Lung (tissue), 12 donors: Measurements from ENCODE around the gene FXYD7. TPM values are rescaled to one million over a fixed set of nuclear protein-coding genes. Genes with fewer than 3 reads are reported as not detected.
"Not testable (repeated sequence)": the region's sequence is repeated elsewhere in the genome, so short reads cannot be mapped to it uniquely, and the experiment has no call there.

ENCODE experiments used
- ATAC-seq: fragments of 200-7000 bp; cut with Tn5 transposase; one replicate; pipeline ENCODE4 v1.9.1; 2020; ENCODE audit warnings: moderate number of reproducible peaks; ENCODE audit not compliant: insufficient read depth, low FRiP score
- DNase-seq, 3 donors: peaks; one replicate each; pipeline ENCODE4 v3.0.0-alpha.2; 2013 to 2017
- H3K27ac ChIP-seq, 2 donors: one replicate each; pipeline ENCODE4 v1.5.1; 2013; ENCODE audit warnings: mild to moderate bottlenecking in 2 of 2, moderate library complexity in 2 of 2, control low read depth in 1 of 2, inconsistent platforms in 1 of 2, low read depth in 1 of 2, low read length in 1 of 2
- H3K27me3 ChIP-seq, 3 donors: one replicate each; pipeline ENCODE4 v1.5.1; 2013; ENCODE audit warnings: low read length in 2 of 3; ENCODE audit not compliant: control insufficient read depth in 3 of 3, insufficient read depth in 3 of 3
- H3K36me3 ChIP-seq, 4 donors: one replicate each; pipeline ENCODE4 v1.5.1; 2013; ENCODE audit warnings: low read length in 4 of 4, mild to moderate bottlenecking in 1 of 4, moderate library complexity in 1 of 4; ENCODE audit not compliant: control insufficient read depth in 4 of 4, insufficient read depth in 4 of 4
- H3K4me1 ChIP-seq, 5 donors: one replicate each; pipeline ENCODE4 v1.5.1; 2013; ENCODE audit warnings: low read length in 5 of 5, mild to moderate bottlenecking in 2 of 5, moderate library complexity in 1 of 5; ENCODE audit not compliant: control insufficient read depth in 5 of 5, insufficient read depth in 5 of 5
- H3K4me3 ChIP-seq: one replicate; pipeline ENCODE4 v1.5.1; 2013; ENCODE audit warnings: mild to moderate bottlenecking, control low read depth, moderate library complexity
- H3K9ac ChIP-seq, 2 donors: one replicate each; pipeline ENCODE4 v1.5.1; 2013; ENCODE audit warnings: low read length in 2 of 2, control low read depth in 1 of 2; ENCODE audit not compliant: insufficient read depth in 1 of 2
- H3K9me3 ChIP-seq, 4 donors: one replicate each; pipeline ENCODE4 v1.5.1; 2013; ENCODE audit warnings: low read length in 3 of 4, mild to moderate bottlenecking in 1 of 4, moderate library complexity in 1 of 4; ENCODE audit not compliant: control insufficient read depth in 4 of 4, insufficient read depth in 3 of 4
- CTCF ChIP-seq: IDR thresholded peaks from 2 replicates; pipeline ENCODE4 v1.5.1; 2012; ENCODE audit warnings: mild to moderate bottlenecking; ENCODE audit errors: control extremely low read depth, extremely low read depth
- WGBS, 2 donors: extraction: QIAGEN DNeasy Blood & Tissue Kit; methylation state at CpG; one replicate each; pipeline ENCODE4 v1.1.7; 2013; 5-methylcytosine and 5-hydroxymethylcytosine counted together
- polyA plus RNA-seq, 2 donors: library from polyadenylated mRNA; stranded (reverse); fragments of 200-250 nt; gene quantifications; one replicate each; pipeline ENCODE4 v1.2.1, GENCODE V29; 2013
- total RNA-seq, 2 donors: library from RNA; depleted of rRNA in 1 of 2; stranded (reverse); fragments of >200 nt in 1 of 2; gene quantifications; one replicate each; pipeline ENCODE4 v1.2.1, GENCODE V29; 2014 to 2021
- donor health status: control.
- donor health status: control.
- donor health status: Bipolar disorder and iron deficiency.
- donor health status: healthy.
- donor health status: DM: yes; HTN: yes; CAD: no.

FXYD7 gene
- total and polyA plus RNA-seq, 4 donors: 0.31 to 0.39 TPM; not detected in 2

GRCh38 chr19:35184884-35185283 lies 41.8 kb downstream of the FXYD7 start:
- Histone ChIP-seq H3K27ac (no peak overlapping the region), H3K9ac (no peak overlapping the region), H3K4me3 (no peak overlapping the region), H3K27me3 (no peaks in the 10 kb centered on the region), H3K4me1 (no peaks in the 10 kb centered on the region), H3K36me3 (no peaks in the 10 kb centered on the region), H3K9me3 (no peaks in the 10 kb centered on the region)
- WGBS, 2 donors: 71 to 86% methylated on average over 2 of the region's 2 CpGs
- no peak for TF ChIP-seq CTCF
- DNase-seq (no peak), ATAC-seq (no peak)

- Histone ChIP-seq H3K27me3 (no peaks in the 10 kb centered on the region), H3K27ac (no peak overlapping the region), H3K9me3 (no peaks in the 10 kb centered on the region), H3K36me3 (no peaks in the 10 kb centered on the region), H3K9ac (no peak overlapping the region), H3K4me3 (no peak overlapping the region), H3K4me1 (no peaks in the 10 kb centered on the region)
- ATAC-seq: no peak
- no peak for TF ChIP-seq CTCF
- DNase-seq: no peak
- 76 to 86% methylated on average over 9 of the region's 9 CpGs for WGBS, 2 donors
Observed at GRCh38 chr19:35194012-35194984, 51.2 kb downstream of the FXYD7 start.

GRCh38 chr19:35195830-35196229 lies 52.8 kb downstream of the FXYD7 start:
- no peak overlapping the region for H3K27ac ChIP-seq

GRCh38 chr19:35196861-35197260 lies 53.8 kb downstream of the FXYD7 start:
- H3K4me3 ChIP-seq, H3K27ac ChIP-seq, DNase-seq, ATAC-seq, H3K4me1 ChIP-seq, H3K27me3 ChIP-seq, H3K36me3 ChIP-seq, H3K9me3 ChIP-seq, H3K9ac ChIP-seq: not testable (repeated sequence)
- 81 to 89% methylated on average over 6 of the region's 6 CpGs for WGBS, 2 donors

More at GRCh38 chr19:35195830-35196229, 52.8 kb downstream of the FXYD7 start:
- Histone ChIP-seq H3K9me3 (no peaks in the 10 kb centered on the region), H3K27me3 (no peaks in the 10 kb centered on the region), H3K36me3 (no peaks in the 10 kb centered on the region), H3K4me1 (peaks cover 0 to 2% (median 0%) of the 10 kb centered on the region in 5 donors), H3K4me3 (no peak overlapping the region), H3K9ac (no peak overlapping the region)
- ATAC-seq: no peak
- DNase-seq: no peak
- no peak for TF ChIP-seq CTCF
- WGBS, 2 donors: 69% methylated on average over 2 of the region's 2 CpGs
